Transverse colon (tissue), 4 donors: ENCODE data around the gene GSKIP.

Experiments
- EP300 ChIP-seq: sonication (generic); formaldehyde crosslinking; IDR thresholded peaks from one replicate; pipeline ENCODE4 v1.6.1; 2017; ENCODE audit warnings: antibody characterized with exemption, low read depth
- POLR2A ChIP-seq: fragments of 450-650 bp; IDR thresholded peaks from one replicate; pipeline ENCODE4 v1.6.1; 2016; ENCODE audit warnings: antibody characterized with exemption, mild to moderate bottlenecking, moderate library complexity
- POLR2AphosphoS5 ChIP-seq, 3 donors: sonication (generic); formaldehyde crosslinking; IDR thresholded peaks; one replicate each; pipeline ENCODE4 v1.6.1; 2016; ENCODE audit warnings: antibody characterized with exemption in 3 of 3
- TF ChIP-seq, protein P1 (sequence below), 5 experiments: fragments of 200-600 bp in 3 of 5; fragments of 450-650 bp in 2 of 5; sonication (generic) in 3 of 5; IDR thresholded peaks; 1 replicate in 2 of 5; 2 replicates in 3 of 5; pipeline ENCODE4 v1.5.1; 2016 to 2017; ENCODE audit warnings: antibody characterized with exemption in 5 of 5, inconsistent platforms in 3 of 5, mild to moderate bottlenecking in 2 of 5, moderate library complexity in 1 of 5

GRCh38 chr14:96393071-96393691, 29.9 kb downstream of the GSKIP start:
- TF ChIP-seq EP300 = no peak
- TF ChIP-seq POLR2AphosphoS5 (IDR thresholded peaks at IDR 0.05) = no peak
- no peak for TF ChIP-seq POLR2A
- TF ChIP-seq, protein P1, sequence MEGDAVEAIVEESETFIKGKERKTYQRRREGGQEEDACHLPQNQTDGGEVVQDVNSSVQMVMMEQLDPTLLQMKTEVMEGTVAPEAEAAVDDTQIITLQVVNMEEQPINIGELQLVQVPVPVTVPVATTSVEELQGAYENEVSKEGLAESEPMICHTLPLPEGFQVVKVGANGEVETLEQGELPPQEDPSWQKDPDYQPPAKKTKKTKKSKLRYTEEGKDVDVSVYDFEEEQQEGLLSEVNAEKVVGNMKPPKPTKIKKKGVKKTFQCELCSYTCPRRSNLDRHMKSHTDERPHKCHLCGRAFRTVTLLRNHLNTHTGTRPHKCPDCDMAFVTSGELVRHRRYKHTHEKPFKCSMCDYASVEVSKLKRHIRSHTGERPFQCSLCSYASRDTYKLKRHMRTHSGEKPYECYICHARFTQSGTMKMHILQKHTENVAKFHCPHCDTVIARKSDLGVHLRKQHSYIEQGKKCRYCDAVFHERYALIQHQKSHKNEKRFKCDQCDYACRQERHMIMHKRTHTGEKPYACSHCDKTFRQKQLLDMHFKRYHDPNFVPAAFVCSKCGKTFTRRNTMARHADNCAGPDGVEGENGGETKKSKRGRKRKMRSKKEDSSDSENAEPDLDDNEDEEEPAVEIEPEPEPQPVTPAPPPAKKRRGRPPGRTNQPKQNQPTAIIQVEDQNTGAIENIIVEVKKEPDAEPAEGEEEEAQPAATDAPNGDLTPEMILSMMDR (IDR thresholded peaks at IDR 0.05) = no peak
